BE2C (cell line): ENCODE measurements around the gene CNDP2.

Experiments
- DNase-seq: peaks from one replicate; pipeline ENCODE4 v3.0.0-alpha.2; 2020
- H3K27me3 ChIP-seq: fragments of 250-450 bp; sonication (Bioruptor Pico); 2 replicates; pipeline ENCODE4 v1.5.1; 2020; ENCODE audit warnings: mild to moderate bottlenecking
- H3K36me3 ChIP-seq: fragments of 250-450 bp; sonication (Bioruptor Pico); 2 replicates; pipeline ENCODE4 v1.5.1; 2020; ENCODE audit warnings: mild to moderate bottlenecking
- H3K4me1 ChIP-seq: fragments of 250-450 bp; sonication (Bioruptor Pico); 2 replicates; pipeline ENCODE4 v1.5.1; 2020
- H3K4me3 ChIP-seq: 2 replicates; pipeline ENCODE4 v1.5.1; 2011; ENCODE audit warnings: low read depth, low read length
- H3K9me3 ChIP-seq: fragments of 250-450 bp; sonication (Bioruptor Pico); 2 replicates; pipeline ENCODE4 v1.5.1; 2020
- CTCF ChIP-seq: IDR thresholded peaks from 2 replicates; pipeline ENCODE4 v1.5.1; 2012; ENCODE audit warnings: mild to moderate bottlenecking, low read depth, low read length

The CNDP2 gene

GRCh38 chr18:74496508-74497323, 553 bp downstream of the CNDP2 start:
- no peaks in the 10 kb centered on the region for H3K4me1 ChIP-seq

GRCh38 chr18:74497324-74497676, 1.1 kb downstream of the CNDP2 start:
- H3K9me3 ChIP-seq = no peaks in the 10 kb centered on the region
- no peaks in the 10 kb centered on the region for H3K4me1 ChIP-seq
- no peaks in the 10 kb centered on the region for H3K27me3 ChIP-seq
- no peak for DNase-seq
- peak overlapping the region; percentile 73 for H3K4me3 ChIP-seq
- no peaks in the 10 kb centered on the region for H3K36me3 ChIP-seq
- TF ChIP-seq CTCF = no peak

More at GRCh38 chr18:74496508-74497323, 553 bp downstream of the CNDP2 start:
- no peak for TF ChIP-seq CTCF
- DNase-seq = peak; percentile 58
- peak overlapping the region; percentile 73 for H3K4me3 ChIP-seq
- H3K36me3 ChIP-seq = no peaks in the 10 kb centered on the region
- no peaks in the 10 kb centered on the region for H3K9me3 ChIP-seq
- H3K27me3 ChIP-seq = no peaks in the 10 kb centered on the region

- H3K36me3 ChIP-seq = no peaks in the 10 kb centered on the region
- TF ChIP-seq CTCF = no peak
- H3K27me3 ChIP-seq = no peaks in the 10 kb centered on the region
- no peak overlapping the region for H3K4me3 ChIP-seq
- DNase-seq = no peak
- no peaks in the 10 kb centered on the region for H3K9me3 ChIP-seq
- H3K4me1 ChIP-seq = no peaks in the 10 kb centered on the region
Measured at GRCh38 chr18:74497778-74498177, 1.6 kb downstream of the CNDP2 start.

- DNase-seq = no peak
- no peak for TF ChIP-seq CTCF
- Histone ChIP-seq H3K36me3 (no peaks in the 10 kb centered on the region), H3K4me1 (no peaks in the 10 kb centered on the region), H3K4me3 (no peak overlapping the region), H3K27me3 (no peaks in the 10 kb centered on the region), H3K9me3 (no peaks in the 10 kb centered on the region)
Measured at GRCh38 chr18:74498712-74499627, 2.8 kb downstream of the CNDP2 start.

GRCh38 chr18:74499633-74500032, 3.5 kb downstream of the CNDP2 start:
- H3K27me3 ChIP-seq = no peaks in the 10 kb centered on the region
- H3K9me3 ChIP-seq = no peaks in the 10 kb centered on the region
- no peak for DNase-seq
- H3K4me3 ChIP-seq = no peak overlapping the region
- no peaks in the 10 kb centered on the region for H3K4me1 ChIP-seq
- no peaks in the 10 kb centered on the region for H3K36me3 ChIP-seq
- no peak for TF ChIP-seq CTCF
